HUES48 (cell line): Measurements from ENCODE around the gene BDH2.

Experiments
- H3K27ac ChIP-seq: one replicate; pipeline ENCODE4 v1.7.0; 2013; ENCODE audit warnings: low read depth, low read length, inconsistent platforms
- H3K27me3 ChIP-seq: 2 replicates; pipeline ENCODE4 v1.6.1; 2013; ENCODE audit warnings: mild to moderate bottlenecking, low read length; ENCODE audit not compliant: control insufficient read depth, insufficient read depth
- H3K36me3 ChIP-seq: 2 replicates; pipeline ENCODE4 v1.6.1; 2013; ENCODE audit warnings: low read length; ENCODE audit not compliant: control insufficient read depth, insufficient read depth
- H3K4me1 ChIP-seq: 2 replicates; pipeline ENCODE4 v1.6.1; 2013; ENCODE audit warnings: mild to moderate bottlenecking, low read length; ENCODE audit not compliant: control insufficient read depth, insufficient read depth
- H3K4me3 ChIP-seq: 2 replicates; pipeline ENCODE4 v1.5.1; 2013; ENCODE audit warnings: mild to moderate bottlenecking, low read depth, low read length
- H3K9ac ChIP-seq: 2 replicates; pipeline ENCODE4 v1.6.1; 2013; ENCODE audit warnings: mild to moderate bottlenecking, low read depth, low read length, moderate library complexity
- H3K9me3 ChIP-seq: 2 replicates; pipeline ENCODE4 v1.6.1; 2013; ENCODE audit warnings: low read length; ENCODE audit not compliant: control insufficient read depth, insufficient read depth

Gene BDH2

DNA sequence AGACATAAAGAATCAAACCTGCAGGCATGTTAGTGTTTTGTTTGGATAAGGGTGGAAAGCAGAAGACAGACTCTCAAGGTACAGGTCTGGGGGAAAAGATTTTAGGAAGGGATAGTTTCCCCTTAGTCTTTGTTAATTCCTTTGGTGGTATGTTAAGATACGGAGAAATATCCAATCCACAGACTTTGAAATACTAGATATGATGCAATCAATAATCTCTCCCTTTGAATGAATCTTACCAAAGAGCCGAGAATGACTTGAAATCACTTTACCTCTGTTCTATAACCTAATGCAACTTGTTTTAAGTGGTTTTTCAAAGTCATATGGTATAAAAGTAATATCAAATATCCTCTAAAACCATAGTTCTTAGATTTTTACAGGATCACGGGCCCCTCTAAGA lies 5.3 kb upstream of the BDH2 start:
- Histone ChIP-seq H3K27me3 (no peaks in the 10 kb centered on the region), H3K4me1 (no peaks in the 10 kb centered on the region), H3K36me3 (peaks cover 45% of the 10 kb centered on the region), H3K9me3 (no peaks in the 10 kb centered on the region), H3K9ac (no peak overlapping the region), H3K27ac (no peak overlapping the region), H3K4me3 (no peak overlapping the region)

DNA sequence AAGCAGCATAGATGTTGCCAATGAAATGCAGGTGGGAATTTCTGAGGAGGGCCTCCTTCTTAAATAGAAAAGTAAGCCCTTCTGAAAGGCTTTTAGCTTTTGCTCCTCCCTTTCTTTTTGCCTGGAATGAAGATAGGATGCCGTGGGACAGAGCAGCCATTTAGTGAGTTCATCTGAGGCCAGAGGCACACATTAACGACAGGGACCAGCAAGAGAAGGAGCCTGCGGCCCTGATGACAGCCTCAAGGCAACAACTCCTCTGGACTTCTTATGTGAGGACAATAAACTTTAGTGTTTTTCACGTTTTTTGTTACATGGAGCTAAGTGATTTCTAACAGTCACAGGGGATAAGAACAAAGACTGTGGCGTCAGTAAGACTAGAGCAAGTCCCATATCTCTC lies 1.1 kb upstream of the BDH2 start:
- H3K9me3 ChIP-seq: no peaks in the 10 kb centered on the region
- peaks cover 4% of the 10 kb centered on the region; the same call in 1 of the 2 replicates for H3K36me3 ChIP-seq
- H3K9ac ChIP-seq: no peak overlapping the region
- peaks cover 4% of the 10 kb centered on the region; the same call in 1 of the 2 replicates for H3K4me1 ChIP-seq
- H3K27me3 ChIP-seq: no peaks in the 10 kb centered on the region
- H3K27ac ChIP-seq: no peak overlapping the region
- no peak overlapping the region for H3K4me3 ChIP-seq

DNA sequence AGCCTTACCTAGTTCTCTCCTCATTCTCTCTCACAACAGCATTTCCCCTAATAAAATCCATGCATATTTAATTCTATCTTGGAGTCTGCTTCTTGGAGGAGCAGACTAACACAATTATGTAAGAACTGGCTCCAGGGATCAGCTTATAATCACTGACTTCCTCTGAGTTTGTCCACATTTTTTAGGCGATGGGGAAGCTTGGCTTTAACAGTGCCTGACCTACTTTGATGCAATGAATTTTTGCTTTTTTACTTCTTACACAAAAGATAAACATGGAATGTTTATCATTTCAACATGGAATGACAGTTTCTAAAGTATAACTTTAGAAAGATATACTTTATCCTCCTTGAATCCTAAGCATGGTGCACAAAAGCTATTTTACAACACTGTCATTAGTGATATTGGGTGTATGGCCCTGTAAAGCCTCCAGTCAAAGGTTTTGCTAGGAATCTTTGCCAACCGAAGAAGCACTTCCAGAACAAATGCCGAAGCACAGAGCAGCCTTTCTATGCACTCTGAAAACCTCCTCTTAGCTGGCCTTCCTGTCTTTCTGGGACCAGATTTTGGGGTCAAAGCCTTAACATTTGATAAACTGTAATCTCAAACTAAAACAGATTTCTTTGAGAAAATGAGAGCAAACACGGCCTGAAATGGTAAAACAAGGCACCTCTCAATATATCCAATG lies 736 bp downstream of the BDH2 start:
- Histone ChIP-seq H3K4me1 (peaks cover 4% of the 10 kb centered on the region; the same call in 1 of the 2 replicates), H3K27me3 (no peaks in the 10 kb centered on the region), H3K4me3 (peak overlapping the region; percentile 77), H3K9me3 (no peaks in the 10 kb centered on the region), H3K36me3 (no peaks in the 10 kb centered on the region), H3K9ac (peak overlapping the region; percentile 75), H3K27ac (no peak overlapping the region)

DNA sequence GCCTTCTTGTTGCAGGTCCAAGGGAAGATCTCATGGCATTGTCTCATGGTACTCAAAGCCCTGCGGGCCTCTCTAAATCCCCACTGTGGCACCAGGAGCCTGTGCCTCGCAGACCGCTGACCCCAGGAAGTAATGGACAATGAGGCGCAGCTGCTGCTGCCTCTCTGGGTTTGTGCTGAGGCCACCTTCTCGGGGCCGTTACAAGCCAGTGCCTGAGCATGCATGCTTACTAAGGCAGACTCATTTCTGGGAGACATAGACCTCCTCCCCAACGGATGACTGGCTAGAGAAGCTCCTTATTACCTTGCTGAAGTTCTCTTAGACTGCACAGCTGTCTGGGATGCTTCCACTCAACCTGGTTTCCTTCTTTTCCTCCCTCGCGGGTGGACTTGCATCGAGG lies 1.3 kb downstream of the BDH2 start:
- H3K4me3 ChIP-seq: no peak overlapping the region

GRCh38 chr4:103097112-103097511 lies 2.5 kb downstream of the BDH2 start:
- H3K9me3 ChIP-seq: no peaks in the 10 kb centered on the region
- H3K9ac ChIP-seq: no peak overlapping the region
- no peak overlapping the region for H3K27ac ChIP-seq
- peaks cover 7% of the 10 kb centered on the region for H3K36me3 ChIP-seq
- no peaks in the 10 kb centered on the region for H3K27me3 ChIP-seq
- H3K4me1 ChIP-seq: peaks cover 4% of the 10 kb centered on the region; the same call in 1 of the 2 replicates
- no peak overlapping the region for H3K4me3 ChIP-seq

More for the DNA sequence above, 1.3 kb downstream of the BDH2 start:
- H3K9ac ChIP-seq: no peak overlapping the region
- H3K27ac ChIP-seq: no peak overlapping the region
- no peaks in the 10 kb centered on the region for H3K27me3 ChIP-seq
- H3K36me3 ChIP-seq: no peaks in the 10 kb centered on the region; the same call in 1 of the 2 replicates
- no peaks in the 10 kb centered on the region for H3K9me3 ChIP-seq
- peaks cover 4% of the 10 kb centered on the region; the same call in 1 of the 2 replicates for H3K4me1 ChIP-seq

DNA sequence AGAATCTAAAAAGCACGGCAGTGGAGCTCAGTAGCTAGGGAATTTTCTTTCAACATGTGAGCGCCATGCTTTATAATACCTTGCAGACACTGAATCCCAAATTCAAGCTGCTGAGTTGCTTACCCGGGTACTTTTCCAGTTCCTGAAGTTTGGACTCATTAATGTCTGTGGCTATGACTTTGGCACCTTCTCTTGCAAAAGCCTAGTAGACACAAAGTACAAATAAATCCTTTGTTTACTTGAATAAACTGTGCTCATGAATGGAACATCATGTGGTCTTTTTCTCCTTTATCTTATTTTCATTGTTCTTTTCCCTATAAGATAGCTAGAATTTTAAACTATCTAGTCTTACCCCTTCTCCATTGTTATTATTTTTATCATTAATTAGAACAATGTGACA lies 4.6 kb downstream of the BDH2 start:
- H3K9me3 ChIP-seq: no peaks in the 10 kb centered on the region
- H3K36me3 ChIP-seq: peaks cover 21% of the 10 kb centered on the region
- H3K27me3 ChIP-seq: no peaks in the 10 kb centered on the region
- H3K4me3 ChIP-seq: no peak overlapping the region
- no peak overlapping the region for H3K9ac ChIP-seq
- H3K27ac ChIP-seq: no peak overlapping the region
- H3K4me1 ChIP-seq: peaks cover 4% of the 10 kb centered on the region; the same call in 1 of the 2 replicates

DNA sequence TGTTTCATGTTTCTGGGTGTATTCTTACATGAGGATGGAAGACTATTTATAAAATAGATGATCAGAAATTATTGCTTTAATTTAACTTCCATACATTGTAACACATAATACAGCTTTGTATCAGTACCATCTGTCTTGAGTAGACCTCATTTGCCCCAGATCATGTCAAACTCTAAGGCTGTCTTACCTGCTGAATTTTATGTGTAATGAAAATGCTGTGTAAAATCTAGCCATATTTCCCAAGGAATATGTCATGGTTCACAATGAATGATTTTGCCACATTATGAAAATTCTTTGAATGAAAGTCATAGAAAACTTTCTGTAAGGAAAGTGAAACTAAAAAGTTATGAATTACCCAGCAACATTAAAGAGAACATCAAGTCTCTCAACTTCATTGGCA lies 7.4 kb downstream of the BDH2 start:
- no peak overlapping the region for H3K9ac ChIP-seq
- no peak overlapping the region for H3K27ac ChIP-seq

GRCh38 chr4:103091601-103092223 lies 7.9 kb downstream of the BDH2 start:
- Histone ChIP-seq H3K27me3 (no peaks in the 10 kb centered on the region), H3K9ac (no peak overlapping the region), H3K27ac (no peak overlapping the region), H3K9me3 (no peaks in the 10 kb centered on the region), H3K4me3 (no peak overlapping the region), H3K36me3 (peaks cover 52% of the 10 kb centered on the region), H3K4me1 (no peaks in the 10 kb centered on the region)

More for the DNA sequence above, 7.4 kb downstream of the BDH2 start:
- H3K27me3 ChIP-seq: no peaks in the 10 kb centered on the region
- H3K9me3 ChIP-seq: no peaks in the 10 kb centered on the region
- no peak overlapping the region for H3K4me3 ChIP-seq
- H3K36me3 ChIP-seq: peaks cover 48% of the 10 kb centered on the region
- H3K4me1 ChIP-seq: no peaks in the 10 kb centered on the region

- no peak overlapping the region for H3K9ac ChIP-seq
- H3K9me3 ChIP-seq: no peaks in the 10 kb centered on the region
- H3K27ac ChIP-seq: no peak overlapping the region
- H3K4me1 ChIP-seq: no peaks in the 10 kb centered on the region
- no peak overlapping the region for H3K4me3 ChIP-seq
- peaks cover 70% of the 10 kb centered on the region for H3K36me3 ChIP-seq
- no peaks in the 10 kb centered on the region for H3K27me3 ChIP-seq
Observed at GRCh38 chr4:103089481-103089880, 10.2 kb downstream of the BDH2 start.

GRCh38 chr4:103086551-103086950 lies 13.1 kb downstream of the BDH2 start:
- no peak overlapping the region for H3K9ac ChIP-seq
- H3K27ac ChIP-seq: no peak overlapping the region
- no peak overlapping the region for H3K4me3 ChIP-seq
- H3K36me3 ChIP-seq: peaks cover 67% of the 10 kb centered on the region
- no peaks in the 10 kb centered on the region for H3K9me3 ChIP-seq
- no peaks in the 10 kb centered on the region for H3K27me3 ChIP-seq
- H3K4me1 ChIP-seq: no peaks in the 10 kb centered on the region

- Histone ChIP-seq H3K4me1 (no peaks in the 10 kb centered on the region), H3K4me3 (no peak overlapping the region), H3K36me3 (peaks cover 68% of the 10 kb centered on the region), H3K9me3 (no peaks in the 10 kb centered on the region), H3K27me3 (no peaks in the 10 kb centered on the region), H3K27ac (no peak overlapping the region), H3K9ac (no peak overlapping the region)
Observed at GRCh38 chr4:103085555-103086196, 14.0 kb downstream of the BDH2 start.
